SU-DHL-6 (cell line): ENCODE measurements around the gene SLC12A8.

ENCODE experiments used
- H2AFZ ChIP-seq: fragments of 200-600 bp; sonication (generic); 2 replicates; pipeline ENCODE4 v1.6.1; 2014; ENCODE audit warnings: low read depth, mild to moderate bottlenecking, moderate library complexity, mixed read lengths, antibody characterized with exemption, low read length; ENCODE audit not compliant: severe bottlenecking
- H3F3A ChIP-seq: fragments of 200-600 bp; shearing (Covaris generic); 2 replicates; pipeline ENCODE4 v1.6.0; 2016; ENCODE audit warnings: antibody characterized with exemption, mild to moderate bottlenecking; ENCODE audit not compliant: insufficient read depth
- H3K27ac ChIP-seq: fragments of 200-600 bp; sonication (generic); 2 replicates; pipeline ENCODE4 v1.5.1; 2016; ENCODE audit warnings: low read depth, mild to moderate bottlenecking, low read length, moderate library complexity, mixed read lengths
- H3K27me3 ChIP-seq: fragments of 200-600 bp; sonication (generic), shearing (Covaris generic); 2 replicates; pipeline ENCODE4 v1.6.0; 2014; ENCODE audit warnings: mild to moderate bottlenecking, low read length
- H3K36me3 ChIP-seq: fragments of 200-600 bp; sonication (generic); 2 replicates; pipeline ENCODE4 v1.6.1; 2014; ENCODE audit warnings: mild to moderate bottlenecking, low read length, mixed read lengths
- H3K4me2 ChIP-seq: fragments of 300-600, 200-600 bp; shearing (Covaris generic), sonication (generic); 2 replicates; pipeline ENCODE4 v1.6.0; 2014; ENCODE audit warnings: low read length, low read depth, mild to moderate bottlenecking; ENCODE audit not compliant: poor library complexity, severe bottlenecking
- H3K4me3 ChIP-seq: fragments of 200-600 bp; sonication (generic); 2 replicates; pipeline ENCODE4 v1.5.1; 2014; ENCODE audit warnings: antibody characterized with exemption, low read length, mild to moderate bottlenecking, mixed read lengths; ENCODE audit not compliant: insufficient read depth, poor library complexity, severe bottlenecking
- H3K79me2 ChIP-seq: fragments of 200-600 bp; sonication (generic); 2 replicates; pipeline ENCODE4 v1.6.1; 2014; ENCODE audit warnings: mild to moderate bottlenecking, low read length, moderate library complexity; ENCODE audit not compliant: insufficient read depth
- H3K9ac ChIP-seq: fragments of 200-600 bp; sonication (generic); 2 replicates; pipeline ENCODE4 v1.7.0; 2014; ENCODE audit warnings: mild to moderate bottlenecking, low read length
- H3K9me2 ChIP-seq: fragments of 200-600 bp; sonication (generic); replicated peaks from 2 replicates; pipeline ENCODE4 v1.6.1; 2014; ENCODE audit warnings: low read length; ENCODE audit not compliant: insufficient read depth
- H3K9me3 ChIP-seq: fragments of 200-600 bp; sonication (generic); 2 replicates; pipeline ENCODE4 v1.6.1; 2014; ENCODE audit warnings: low read length, mixed read lengths; ENCODE audit not compliant: insufficient read depth
- H4K20me1 ChIP-seq: fragments of 200-600 bp; sonication (generic); 2 replicates; pipeline ENCODE4 v1.6.1; 2014; ENCODE audit warnings: low read depth, mild to moderate bottlenecking, antibody characterized with exemption, low read length, moderate library complexity, mixed read lengths
- EZH2phosphoT487 ChIP-seq: fragments of 200-600 bp; sonication (generic), shearing (Covaris generic); conservative IDR thresholded peaks from 2 replicates; pipeline ENCODE4 v1.6.1; 2018; ENCODE audit warnings: mild to moderate bottlenecking, antibody characterized with exemption, low read length, moderate library complexity, mixed read lengths
- TF ChIP-seq, protein P1 (sequence below): fragments of 200-600 bp; sonication (generic); IDR thresholded peaks from one replicate; pipeline ENCODE4 v1.5.1; 2017; ENCODE audit warnings: antibody characterized with exemption, mild to moderate bottlenecking, low read length, moderate library complexity; ENCODE audit not compliant: insufficient read depth, poor library complexity, severe bottlenecking

SLC12A8 gene

DNA sequence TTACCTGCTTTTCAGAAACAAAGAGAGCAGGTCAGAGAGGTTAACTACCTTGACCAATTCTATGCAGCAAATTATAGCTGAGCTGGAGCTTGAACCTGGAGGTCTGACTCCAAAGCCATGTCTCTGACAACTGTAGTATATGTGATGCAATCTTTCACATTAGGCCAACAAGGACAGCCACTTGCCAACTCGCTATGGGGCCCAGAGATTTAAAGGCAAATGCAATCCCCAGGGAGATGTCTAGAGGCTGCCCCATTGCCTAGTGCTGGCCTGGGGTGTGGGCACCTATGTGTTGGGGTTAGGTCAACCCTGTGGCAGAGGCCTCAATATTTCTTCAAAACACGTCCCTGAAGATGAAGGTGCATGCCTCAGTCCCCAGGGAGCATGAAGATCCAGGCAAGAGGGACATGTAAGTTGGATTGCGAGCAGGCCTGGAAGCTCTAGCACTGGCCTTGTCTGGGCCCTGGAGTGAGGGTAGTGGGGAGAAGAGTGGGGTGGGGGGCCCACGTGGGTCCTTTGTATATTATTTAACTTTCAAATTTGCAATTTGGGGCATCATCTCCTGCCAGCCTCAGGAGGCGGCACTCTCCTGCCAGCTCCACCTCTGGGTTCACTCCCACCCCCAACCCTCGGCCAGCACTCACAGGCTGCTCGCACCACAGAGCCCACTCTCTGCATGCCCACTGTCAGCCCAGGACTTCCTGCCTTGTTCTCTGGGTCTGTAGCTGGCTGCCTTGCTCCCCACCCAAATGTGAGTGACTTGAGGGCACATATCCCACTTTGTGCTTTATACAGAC lies 64.3 kb downstream of the SLC12A8 start:
- Histone ChIP-seq H3K79me2 (no peaks in the 10 kb centered on the region), H2AFZ (no peak overlapping the region), H3K27me3 (no peaks in the 10 kb centered on the region), H3K9ac (no peak overlapping the region), H3F3A (no peaks in the 10 kb centered on the region), H3K36me3 (no peaks in the 10 kb centered on the region), H3K4me2 (no peak overlapping the region), H4K20me1 (no peaks in the 10 kb centered on the region), H3K4me3 (no peak overlapping the region), H3K27ac (no peak overlapping the region), H3K9me3 (no peaks in the 10 kb centered on the region), H3K9me2 (no peaks in the 10 kb centered on the region)
- no peak for TF ChIP-seq EZH2phosphoT487
- TF ChIP-seq, protein P1, sequence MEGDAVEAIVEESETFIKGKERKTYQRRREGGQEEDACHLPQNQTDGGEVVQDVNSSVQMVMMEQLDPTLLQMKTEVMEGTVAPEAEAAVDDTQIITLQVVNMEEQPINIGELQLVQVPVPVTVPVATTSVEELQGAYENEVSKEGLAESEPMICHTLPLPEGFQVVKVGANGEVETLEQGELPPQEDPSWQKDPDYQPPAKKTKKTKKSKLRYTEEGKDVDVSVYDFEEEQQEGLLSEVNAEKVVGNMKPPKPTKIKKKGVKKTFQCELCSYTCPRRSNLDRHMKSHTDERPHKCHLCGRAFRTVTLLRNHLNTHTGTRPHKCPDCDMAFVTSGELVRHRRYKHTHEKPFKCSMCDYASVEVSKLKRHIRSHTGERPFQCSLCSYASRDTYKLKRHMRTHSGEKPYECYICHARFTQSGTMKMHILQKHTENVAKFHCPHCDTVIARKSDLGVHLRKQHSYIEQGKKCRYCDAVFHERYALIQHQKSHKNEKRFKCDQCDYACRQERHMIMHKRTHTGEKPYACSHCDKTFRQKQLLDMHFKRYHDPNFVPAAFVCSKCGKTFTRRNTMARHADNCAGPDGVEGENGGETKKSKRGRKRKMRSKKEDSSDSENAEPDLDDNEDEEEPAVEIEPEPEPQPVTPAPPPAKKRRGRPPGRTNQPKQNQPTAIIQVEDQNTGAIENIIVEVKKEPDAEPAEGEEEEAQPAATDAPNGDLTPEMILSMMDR: no peak

DNA sequence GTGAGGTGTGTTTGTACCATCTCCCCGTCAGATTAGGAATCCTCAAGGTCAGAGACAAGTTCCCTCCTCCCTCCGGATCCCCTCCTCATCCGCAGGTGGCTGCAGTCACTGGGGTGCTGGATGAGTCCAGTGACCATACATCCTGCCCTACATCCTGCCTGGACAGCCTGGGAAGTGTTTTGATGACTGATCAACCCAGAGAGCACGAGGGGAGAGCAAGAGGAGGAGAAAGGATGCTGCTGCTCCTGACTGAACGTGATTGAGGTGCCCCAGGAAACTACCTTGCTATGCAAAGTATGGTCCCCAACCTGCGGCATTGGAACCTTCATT lies 65.1 kb downstream of the SLC12A8 start:
- H3K4me2 ChIP-seq: no peak overlapping the region

DNA sequence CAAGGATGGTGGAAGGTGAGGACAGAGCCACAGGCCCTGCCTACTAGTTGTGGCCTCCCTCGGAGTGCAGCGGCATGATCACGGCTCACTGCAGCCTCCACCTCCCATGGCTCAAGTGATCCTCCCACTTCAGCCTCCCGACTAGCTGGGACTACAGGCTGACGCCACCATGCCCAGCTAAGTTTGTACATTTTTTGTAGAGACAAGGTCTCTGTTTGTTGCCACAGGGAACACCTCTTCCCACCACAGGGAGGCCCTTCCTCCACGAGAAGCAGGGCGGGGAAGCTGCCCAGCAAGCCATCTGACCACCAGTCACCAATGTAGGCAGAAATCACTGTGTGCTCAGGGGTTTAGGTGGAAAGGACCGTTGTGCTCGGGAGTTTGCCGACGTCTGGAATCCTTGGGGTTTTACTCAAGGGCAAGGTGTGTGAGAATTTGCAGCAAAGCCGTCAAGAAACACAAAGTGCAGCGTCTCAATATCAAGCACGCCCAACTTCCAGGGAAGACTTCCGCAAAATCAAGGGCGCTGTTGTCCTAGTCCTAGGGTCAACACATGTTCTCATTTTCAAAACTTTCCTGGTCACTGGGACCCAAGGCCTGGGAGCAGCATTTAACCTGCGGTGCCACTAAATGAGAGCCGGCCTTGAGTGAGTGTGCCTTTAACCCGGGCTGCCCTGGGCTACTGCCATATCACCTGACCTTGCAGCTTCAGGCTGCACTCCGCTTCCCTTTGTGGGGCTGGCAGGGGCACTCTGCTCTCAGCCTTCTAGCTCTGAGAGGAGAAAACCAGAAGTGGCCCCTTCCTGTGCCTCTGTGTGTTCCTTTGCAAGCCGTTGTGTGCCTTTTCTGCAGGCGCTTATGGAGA lies 65.7 kb downstream of the SLC12A8 start:
- no peaks in the 10 kb centered on the region for H3K79me2 ChIP-seq
- H3K36me3 ChIP-seq: no peaks in the 10 kb centered on the region
- no peak overlapping the region for H2AFZ ChIP-seq
- H3F3A ChIP-seq: no peaks in the 10 kb centered on the region
- TF ChIP-seq EZH2phosphoT487: no peak
- TF ChIP-seq, protein P1: no peak
- no peak overlapping the region for H3K9ac ChIP-seq
- no peaks in the 10 kb centered on the region for H3K9me3 ChIP-seq
- no peaks in the 10 kb centered on the region for H3K9me2 ChIP-seq
- H3K27ac ChIP-seq: no peak overlapping the region
- no peaks in the 10 kb centered on the region for H4K20me1 ChIP-seq
- H3K27me3 ChIP-seq: no peaks in the 10 kb centered on the region
- no peak overlapping the region for H3K4me3 ChIP-seq
- no peak overlapping the region for H3K4me2 ChIP-seq

More for the DNA sequence above, 65.1 kb downstream of the SLC12A8 start:
- Histone ChIP-seq H3K9me2 (no peaks in the 10 kb centered on the region), H2AFZ (no peak overlapping the region), H3K4me3 (no peak overlapping the region), H3K79me2 (no peaks in the 10 kb centered on the region), H3K36me3 (no peaks in the 10 kb centered on the region), H4K20me1 (no peaks in the 10 kb centered on the region), H3K9me3 (no peaks in the 10 kb centered on the region), H3F3A (no peaks in the 10 kb centered on the region), H3K27me3 (no peaks in the 10 kb centered on the region), H3K9ac (no peak overlapping the region), H3K27ac (no peak overlapping the region)
- TF ChIP-seq EZH2phosphoT487: no peak
- TF ChIP-seq, protein P1: no peak
